GM12878 (cell line): ENCODE data around the gene PCDH15. TPM values are rescaled to one million over a fixed set of nuclear protein-coding genes. Genes with fewer than 3 reads are reported as not detected.
A peak's percentile ranks its signal among the peaks of the same experiment; 100 is the strongest.

Source experiments
- ATAC-seq: fragments of 200-7000 bp; cut with Tn5 transposase; 3 replicates; pipeline ENCODE4 v1.9.1; 2020; ENCODE audit warnings: mild to moderate bottlenecking, moderate library complexity
- BruUV-seq: library from RNA; stranded (reverse); fragments of 400-500 nt; replicated peaks from 2 replicates; lab custom pipeline; 2021; lab: Mats Ljungman, UMichigan
- CTCF ChIA-PET: fragments of 300-600 bp; sonication (Branson Sonifier 250); formaldehyde crosslinking; extraction: SDS; loops from one replicate; lab custom pipeline; 2021; ENCODE audit warnings: inconsistent platforms; lab: Yijun Ruan, JAX
- POLR2A ChIA-PET: fragments of 350-600 bp; formaldehyde crosslinking; extraction: SDS; loops from one replicate; lab custom pipeline; 2021; ENCODE audit warnings: inconsistent platforms; lab: Charles Lee
- RAD21 ChIA-PET: fragments of 300-600 bp; sonication (Branson Sonifier 250); formaldehyde crosslinking; loops from one replicate; lab custom pipeline; 2023; ENCODE audit warnings: antibody characterized with exemption; ENCODE audit not compliant: unreplicated experiment; lab: Charles Lee
- SMC1A ChIA-PET: fragments of 300-600 bp; sonication (Branson Sonifier 250); formaldehyde crosslinking; loops from one replicate; lab custom pipeline; 2023; ENCODE audit not compliant: unreplicated experiment, uncharacterized antibody; lab: Charles Lee
- DNase-seq: peaks from one replicate; pipeline ENCODE4 v3.0.0-alpha.2; 2011; ENCODE audit warnings: low read depth, low spot score
- FAIRE-seq: peaks from 3 replicates; lab custom pipeline; 2011; peaks lifted over from hg19 to GRCh38; lab: Jason Lieb, UNC
- H2AFZ ChIP-seq: 2 replicates; pipeline ENCODE4 v1.6.0; 2011; ENCODE audit warnings: low read depth, low read length, control low read depth; ENCODE audit not compliant: control insufficient read depth
- H3K27ac ChIP-seq: 2 replicates; pipeline ENCODE4 v1.5.1; 2011; ENCODE audit warnings: control low read depth; ENCODE audit not compliant: control insufficient read depth, insufficient read depth
- H3K27me3 ChIP-seq, 2 experiments: replicated peaks in 1 of 2; 2 replicates each; pipeline versions ENCODE4 v1.6.0 to v1.6.1; 2011; ENCODE audit warnings: low read length in 1 of 2; ENCODE audit not compliant: control insufficient read depth in 2 of 2, insufficient read depth in 2 of 2
- H3K36me3 ChIP-seq, 2 experiments: 2 replicates each; pipeline ENCODE4 v1.5.1; 2011; ENCODE audit warnings: low read length in 1 of 2; ENCODE audit not compliant: control insufficient read depth in 2 of 2, insufficient read depth in 2 of 2
- H3K4me1 ChIP-seq: 2 replicates; pipeline ENCODE4 v1.6.1; 2011; ENCODE audit warnings: mild to moderate bottlenecking, low read length, moderate library complexity, mixed read lengths; ENCODE audit not compliant: control insufficient read depth, insufficient read depth
- H3K4me2 ChIP-seq: 2 replicates; pipeline ENCODE4 v1.6.0; 2011; ENCODE audit warnings: control low read depth; ENCODE audit not compliant: control insufficient read depth, insufficient read depth
- H3K4me3 ChIP-seq: fragments of 200-600 bp; sonication (generic); 2 replicates; pipeline ENCODE4 v1.5.1; 2016
- H3K79me2 ChIP-seq: 2 replicates; pipeline ENCODE4 v1.6.0; 2011; ENCODE audit warnings: low read length; ENCODE audit not compliant: control insufficient read depth, insufficient read depth
- H3K9ac ChIP-seq: 2 replicates; pipeline ENCODE4 v1.8.0; 2011; ENCODE audit warnings: low read length, control low read depth, mixed read lengths; ENCODE audit not compliant: control insufficient read depth, insufficient read depth
- H3K9me3 ChIP-seq: replicated peaks from 3 replicates; pipeline ENCODE4 v1.5.1; 2011; ENCODE audit warnings: mild to moderate bottlenecking, low read length; ENCODE audit not compliant: control insufficient read depth, insufficient read depth
- H4K20me1 ChIP-seq: 2 replicates; pipeline ENCODE4 v1.6.0; 2011; ENCODE audit not compliant: control insufficient read depth, insufficient read depth
- NFIC ChIP-seq: IDR thresholded peaks from 2 replicates; pipeline ENCODE4 v1.6.1; 2012; ENCODE audit warnings: low read depth, mild to moderate bottlenecking, inconsistent platforms, low read length, moderate library complexity
- WGBS: methylation state at CpG from one replicate; pipeline ENCODE4 v1.1.6; 2016; ENCODE audit warnings: low lambda C conversion rate; ENCODE audit not compliant: insufficient replicate concordance, insufficient coverage; ENCODE audit errors: missing lambda C conversion rate; 5-methylcytosine and 5-hydroxymethylcytosine counted together
- in situ Hi-C: fragments of 300-500 bp; cut with MboI; formaldehyde crosslinking; loops from 9 replicates; pipeline ENCODE4 v1.14.3; 2018; ENCODE audit warnings: mixed read lengths
- intact Hi-C: fragments of 100-400 bp; cut with micrococcal nuclease; formaldehyde crosslinking; loops from one replicate; pipeline ENCODE4 v1.14.2; 2022; ENCODE audit not compliant: unreplicated experiment
- polyA plus RNA-seq, 11 experiments: library from polyadenylated mRNA; depleted of rRNA in 4 of 11; unstranded in 6 of 11; stranded (reverse) in 5 of 11; fragments of >200 nt; fragmentation: Nextera tagmentation in 4 of 11; fragmentation: Illumina TruSeq in 1 of 11; extraction: Ambion mirVana in 4 of 11; extraction: Trizol in 1 of 11; gene quantifications; 1 replicate in 1 of 11; 2 replicates in 10 of 11; pipeline versions ENCODE4 v1.2.1 to v1.2.3, GENCODE V29; 2011 to 2016; ENCODE audit warnings: inconsistent platforms in 2 of 11, missing spikeins in 2 of 11, low read depth in 1 of 11
- total RNA-seq, 4 experiments: library from RNA; depleted of rRNA in 3 of 4; stranded (reverse); fragments of >200 nt in 3 of 4; fragmentation: Illumina TruSeq in 1 of 4; extraction: Trizol in 1 of 4; gene quantifications; 2 replicates each; pipeline versions ENCODE4 v1.2.1 to v1.2.3, GENCODE V29; 2013 to 2021
- TF ChIP-seq, protein P1 (sequence below): IDR thresholded peaks from 2 replicates; pipeline ENCODE4 v1.6.1; 2012; ENCODE audit warnings: mild to moderate bottlenecking, low read depth, low read length

PCDH15 gene
- total and polyA plus RNA-seq, 10 of the 15 experiments (the other 5 are each of a cell fraction or from before 2014, with no cell fraction given) = 0.03 to 0.52 (median 0.07) TPM; not detected in 6

GRCh38 chr10:54002077-54002476 is 799.0 kb downstream of the PCDH15 start:
- RAD21 ChIA-PET = no interaction called here
- intact Hi-C loops (no loop called here), in situ Hi-C loops (no loop called here)
- 80% methylated on average over 1 of the region's 1 CpG for WGBS
- no peak for TF ChIP-seq NFIC
- TF ChIP-seq, protein P1, sequence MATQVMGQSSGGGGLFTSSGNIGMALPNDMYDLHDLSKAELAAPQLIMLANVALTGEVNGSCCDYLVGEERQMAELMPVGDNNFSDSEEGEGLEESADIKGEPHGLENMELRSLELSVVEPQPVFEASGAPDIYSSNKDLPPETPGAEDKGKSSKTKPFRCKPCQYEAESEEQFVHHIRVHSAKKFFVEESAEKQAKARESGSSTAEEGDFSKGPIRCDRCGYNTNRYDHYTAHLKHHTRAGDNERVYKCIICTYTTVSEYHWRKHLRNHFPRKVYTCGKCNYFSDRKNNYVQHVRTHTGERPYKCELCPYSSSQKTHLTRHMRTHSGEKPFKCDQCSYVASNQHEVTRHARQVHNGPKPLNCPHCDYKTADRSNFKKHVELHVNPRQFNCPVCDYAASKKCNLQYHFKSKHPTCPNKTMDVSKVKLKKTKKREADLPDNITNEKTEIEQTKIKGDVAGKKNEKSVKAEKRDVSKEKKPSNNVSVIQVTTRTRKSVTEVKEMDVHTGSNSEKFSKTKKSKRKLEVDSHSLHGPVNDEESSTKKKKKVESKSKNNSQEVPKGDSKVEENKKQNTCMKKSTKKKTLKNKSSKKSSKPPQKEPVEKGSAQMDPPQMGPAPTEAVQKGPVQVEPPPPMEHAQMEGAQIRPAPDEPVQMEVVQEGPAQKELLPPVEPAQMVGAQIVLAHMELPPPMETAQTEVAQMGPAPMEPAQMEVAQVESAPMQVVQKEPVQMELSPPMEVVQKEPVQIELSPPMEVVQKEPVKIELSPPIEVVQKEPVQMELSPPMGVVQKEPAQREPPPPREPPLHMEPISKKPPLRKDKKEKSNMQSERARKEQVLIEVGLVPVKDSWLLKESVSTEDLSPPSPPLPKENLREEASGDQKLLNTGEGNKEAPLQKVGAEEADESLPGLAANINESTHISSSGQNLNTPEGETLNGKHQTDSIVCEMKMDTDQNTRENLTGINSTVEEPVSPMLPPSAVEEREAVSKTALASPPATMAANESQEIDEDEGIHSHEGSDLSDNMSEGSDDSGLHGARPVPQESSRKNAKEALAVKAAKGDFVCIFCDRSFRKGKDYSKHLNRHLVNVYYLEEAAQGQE = peak; percentile 33; the same call in 1 of the 2 replicates
- no peak for FAIRE-seq
- H3K27ac ChIP-seq = no peak overlapping the region
- DNase-seq = no peak
- H3K36me3 ChIP-seq = no peaks in the 10 kb centered on the region
- H3K4me1 ChIP-seq = no peaks in the 10 kb centered on the region
- H3K4me2 ChIP-seq = no peak overlapping the region
- POLR2A ChIA-PET = no interaction called here
- no peak overlapping the region for H3K9ac ChIP-seq
- no peaks in the 10 kb centered on the region for H3K79me2 ChIP-seq
- H3K4me3 ChIP-seq = no peak overlapping the region
- BruUV-seq = no TSS peak
- no peaks in the 10 kb centered on the region for H3K27me3 ChIP-seq
- CTCF ChIA-PET = interaction anchor here (1.1 to 1.5 kb wide), 2 partner anchors 10 to 131 kb away, joined by 4 read pairs; no protein-coding TSS in a partner anchor
- H3K9me3 ChIP-seq = no peaks in the 10 kb centered on the region
- no peaks in the 10 kb centered on the region for H4K20me1 ChIP-seq
- no peak overlapping the region for H2AFZ ChIP-seq
- no peak for ATAC-seq
- SMC1A ChIA-PET = interaction anchor here (1.4 kb wide), 1 partner anchor 13 kb away, joined by 3 read pairs; no protein-coding TSS in a partner anchor
